Activated effector memory CD4-positive, alpha-beta T cell treated with anti-CD3 and anti-CD28 coated beads, Interleukin-2, amount 50 U/mL, for 16 hours (primary cell): Measurements from ENCODE around the gene ZNF367.
"Not testable (repeated sequence)": the region's sequence is repeated elsewhere in the genome, so short reads cannot be mapped to it uniquely, and the experiment has no call there.

Experiments
- DNase-seq: peaks from one replicate; pipeline ENCODE4 v3.0.0-alpha.2; 2020

ZNF367 gene

DNA sequence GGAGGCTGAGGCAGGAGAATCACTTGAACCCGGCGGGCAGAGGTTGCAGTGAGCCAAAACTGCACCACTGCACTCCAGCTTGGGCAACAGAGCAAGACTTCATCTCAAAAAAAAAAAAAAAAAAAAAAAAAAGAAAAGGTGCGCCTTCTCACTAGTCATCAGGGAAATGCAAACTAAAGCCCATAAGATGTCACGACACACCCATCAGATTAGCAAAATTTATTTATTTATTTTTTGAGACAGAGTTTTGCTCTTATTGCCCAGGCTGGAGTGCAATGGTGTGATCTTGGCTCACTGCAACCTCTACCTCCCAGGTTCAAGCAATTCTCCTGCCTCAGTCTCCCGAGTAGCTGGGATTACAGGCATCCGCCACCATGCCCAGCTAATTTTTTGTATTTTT lies 57.6 kb downstream of the ZNF367 start:
- not testable (repeated sequence) for DNase-seq

DNA sequence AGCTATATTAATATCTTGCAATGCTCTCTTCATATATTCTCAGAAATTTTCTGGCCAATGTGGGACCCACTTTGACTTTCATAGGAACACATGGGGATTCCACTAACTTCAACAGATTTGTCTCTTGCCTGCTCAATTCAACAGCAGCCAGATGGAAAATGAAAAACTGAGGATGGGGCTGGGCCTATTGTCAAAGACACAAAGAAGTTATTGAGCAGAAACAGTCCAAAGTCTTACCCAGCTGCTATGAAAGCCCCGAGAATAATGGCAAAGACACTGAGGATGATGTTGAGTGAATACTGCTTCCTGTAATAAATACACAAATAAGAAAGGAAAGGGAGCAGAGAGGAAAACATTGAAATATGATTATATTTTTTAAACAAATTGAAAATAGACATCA lies 67.3 kb downstream of the ZNF367 start:
- DNase-seq = no peak

DNA sequence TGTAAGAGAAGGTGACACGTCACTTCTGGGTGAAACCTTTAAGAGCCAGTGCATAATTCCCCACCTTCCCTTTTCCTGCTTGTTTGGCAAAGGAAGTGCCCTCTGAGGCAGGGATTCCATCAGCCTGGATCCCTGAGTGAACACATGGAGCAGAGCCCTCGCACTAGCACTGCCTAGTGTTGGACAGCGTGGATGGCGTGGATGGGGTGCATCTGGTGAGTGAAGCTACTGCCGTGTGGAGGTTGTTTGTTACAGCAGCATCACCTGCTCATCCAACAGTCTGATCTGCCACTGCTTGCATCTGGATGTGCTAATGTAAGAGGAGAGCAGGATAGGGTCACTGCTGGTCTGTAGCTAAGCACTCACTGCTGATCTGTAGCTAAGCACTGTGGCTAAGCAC lies 69.9 kb downstream of the ZNF367 start:
- no peak for DNase-seq

DNA sequence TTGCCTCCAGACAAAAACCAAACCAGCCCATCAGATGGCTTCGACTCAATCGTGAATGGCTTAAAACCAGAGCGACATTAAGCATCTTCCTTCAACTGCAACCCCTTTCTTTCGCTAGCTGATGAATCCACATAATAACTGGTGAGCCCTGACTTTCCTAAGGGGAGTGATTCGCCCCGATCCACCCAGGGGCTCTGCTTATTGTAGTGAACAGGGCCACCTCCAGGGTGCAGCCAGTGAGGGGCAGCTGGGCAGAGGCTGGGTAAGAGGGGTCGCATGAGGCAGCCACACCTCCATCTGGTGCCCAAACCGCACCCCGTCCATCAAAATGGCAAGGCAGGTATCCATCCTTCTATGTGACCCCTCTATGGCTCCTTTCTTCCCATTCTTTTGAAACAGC lies 72.6 kb downstream of the ZNF367 start:
- DNase-seq = no peak

DNA sequence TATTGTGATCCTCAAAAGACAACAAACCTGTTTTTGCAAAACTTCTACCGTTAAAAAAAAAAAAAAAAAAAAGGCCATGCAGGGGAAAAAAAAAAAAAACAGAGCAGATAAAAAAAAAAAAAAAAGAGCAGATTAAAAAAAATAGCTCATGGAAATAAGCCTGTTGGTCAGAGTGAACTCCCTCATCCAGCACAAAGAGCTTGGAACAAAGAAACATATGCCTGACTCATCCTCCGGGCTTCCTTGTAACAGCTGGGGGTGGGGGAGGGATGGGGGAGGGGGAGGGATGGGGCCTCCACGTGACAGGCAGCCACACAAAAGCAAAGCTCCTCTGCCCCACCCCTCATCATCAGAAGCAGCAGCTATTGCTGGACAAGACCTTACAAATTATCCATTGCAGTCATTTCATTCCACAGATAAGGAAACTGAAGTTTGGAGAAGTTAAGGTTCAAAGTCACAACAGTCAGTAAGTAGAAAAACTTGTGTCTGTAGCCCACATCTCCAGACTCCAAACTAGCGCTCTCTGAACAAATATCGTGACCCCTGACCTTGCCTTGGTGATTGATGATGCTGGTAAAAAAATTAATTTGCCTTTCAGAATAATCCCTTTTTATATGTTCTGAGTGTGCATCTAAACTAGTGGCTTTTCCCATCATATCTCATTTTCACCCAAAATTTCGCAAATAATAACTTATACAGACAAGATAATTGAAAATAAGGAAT lies 73.6 kb downstream of the ZNF367 start:
- DNase-seq = no peak

DNA sequence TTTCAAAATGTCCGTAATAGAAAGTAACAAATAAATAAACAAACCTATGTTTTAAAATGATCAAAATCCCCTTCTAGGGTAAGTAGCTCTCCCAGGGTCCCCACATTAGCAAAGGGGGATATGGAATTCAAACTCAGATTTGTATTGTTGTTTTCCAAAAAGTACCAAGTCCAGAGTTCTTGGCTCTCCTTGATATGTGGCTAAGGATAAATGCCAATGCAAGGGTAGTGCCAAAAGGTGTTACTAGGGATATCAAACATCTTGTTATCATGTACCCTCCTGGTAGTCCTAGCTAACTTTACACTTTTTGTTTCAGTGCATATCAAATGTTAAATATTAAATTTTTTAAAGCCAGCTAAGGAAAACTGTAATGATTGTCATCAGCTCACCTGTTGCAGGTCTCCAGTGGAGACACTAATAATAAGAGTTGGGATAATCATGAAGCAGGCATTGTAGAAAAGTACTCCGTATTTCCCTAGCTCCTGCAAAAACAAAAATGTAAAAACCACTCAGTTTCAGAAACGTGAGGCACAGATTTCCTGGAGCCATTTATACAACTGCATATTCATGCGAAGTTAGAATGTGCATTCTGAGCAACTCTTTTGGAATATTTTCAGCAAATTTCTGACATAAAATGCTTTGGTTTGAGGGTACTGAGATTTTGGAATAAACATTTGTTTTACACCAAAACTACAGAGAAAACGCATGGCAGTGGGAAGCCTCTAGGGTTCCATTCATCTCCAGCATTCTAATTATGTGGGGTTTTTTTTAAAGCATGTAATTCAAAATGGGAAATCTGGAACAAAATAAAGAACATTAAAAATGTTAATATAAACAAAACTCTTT lies 74.4 kb downstream of the ZNF367 start:
- no peak for DNase-seq

DNA sequence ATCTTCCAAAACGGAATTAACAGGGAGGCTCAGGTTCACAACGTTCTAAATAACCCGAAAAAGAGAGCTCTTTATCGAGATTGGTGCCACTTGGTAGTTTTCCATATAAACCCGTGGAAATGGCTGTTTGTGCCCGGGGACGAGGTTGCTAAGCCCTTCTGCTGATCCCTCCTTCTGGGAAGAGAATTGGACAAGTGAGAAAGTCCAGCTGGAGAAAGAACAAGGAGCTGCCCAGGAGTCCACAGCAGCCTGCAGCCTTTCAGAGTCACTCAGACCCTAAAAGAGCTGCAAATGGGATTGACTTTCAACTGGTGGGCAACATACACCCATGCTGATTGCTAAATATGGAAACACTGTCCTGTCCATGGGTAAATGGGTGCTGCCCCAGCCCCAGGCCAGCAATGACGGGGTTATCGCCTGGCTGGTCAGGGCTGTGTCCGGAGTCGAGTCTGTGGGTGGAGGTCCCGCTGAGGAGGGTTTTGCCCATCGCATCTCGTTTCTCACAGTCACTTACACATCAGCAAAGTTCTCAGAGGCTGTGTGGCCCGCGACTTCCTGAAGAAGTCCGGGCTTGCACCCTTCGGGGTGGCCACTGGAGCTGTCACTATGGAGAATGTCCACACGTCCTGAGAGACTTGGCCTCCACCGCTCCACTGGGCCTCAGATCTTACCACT lies 75.5 kb downstream of the ZNF367 start:
- DNase-seq = no peak

DNA sequence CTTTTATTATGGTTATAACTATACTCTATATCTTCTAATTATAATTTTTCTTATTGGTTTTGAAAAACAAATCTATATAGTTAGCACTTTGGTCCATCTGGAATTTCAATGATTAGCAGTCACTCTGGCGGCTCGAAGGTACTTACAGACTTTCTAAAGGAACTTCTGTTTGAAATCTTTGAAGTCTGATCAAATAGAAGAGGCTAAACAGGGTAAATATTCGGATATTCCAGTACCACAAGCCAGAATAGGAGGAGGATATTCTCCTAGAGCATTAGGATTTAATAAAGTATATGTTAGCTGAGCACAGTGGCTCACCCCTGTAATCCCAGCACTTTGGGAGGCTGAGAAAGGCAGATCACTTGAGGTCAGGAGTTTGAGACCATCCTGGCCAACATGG lies 77.5 kb downstream of the ZNF367 start:
- no peak for DNase-seq

DNA sequence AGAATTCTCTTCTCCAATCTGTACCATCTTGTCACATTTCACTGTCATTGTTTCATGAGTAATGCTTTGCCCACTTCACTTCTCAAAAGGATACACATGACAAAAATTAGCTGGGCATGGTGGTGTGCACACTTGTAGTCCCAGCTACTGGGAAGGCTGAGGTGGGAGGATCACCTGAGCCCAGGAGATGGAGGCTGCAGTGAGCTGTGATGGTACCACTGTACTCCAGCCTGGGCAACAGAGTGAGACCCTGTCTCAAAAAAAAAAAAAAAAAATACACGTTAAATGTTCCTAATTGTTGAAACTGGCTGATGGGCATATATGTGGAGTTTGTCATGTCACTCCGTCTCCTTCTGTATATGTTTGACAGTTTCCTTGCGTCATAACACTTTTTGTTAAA lies 79.9 kb downstream of the ZNF367 start:
- DNase-seq = no peak
